Activated naive CD4-positive, alpha-beta T cell treated with anti-CD3 and anti-CD28 coated beads for 36 hours (primary cell): ENCODE results near the gene TMEM185B. TPM values are rescaled to one million over a fixed set of nuclear protein-coding genes. Genes with fewer than 3 reads are reported as not detected.

Source experiments
- total RNA-seq, 2 experiments: library from RNA; stranded (reverse); gene quantifications; one replicate each; pipeline ENCODE4 v1.2.3, GENCODE V29; 2021

TMEM185B gene
- total RNA-seq, 2 experiments from 2014 or later = 11.4 to 12.2 TPM

Other genes starting within 250 kb of the TMEM185B start
- 1 to 10 TPM; 2.3 to 2.5 TPM for gene EPB41L5, start 210.3 kb downstream of the TMEM185B start, total RNA-seq
- gene RALB, start 29.5 kb upstream of the TMEM185B start, total RNA-seq = 10 to 100 TPM; 16.4 to 19.3 TPM
- gene INHBB, start 122.7 kb upstream of the TMEM185B start, total RNA-seq = not detected